Skin of body (tissue), 2 donors: ENCODE data around the gene FIBP. TPM values are rescaled to one million over a fixed set of nuclear protein-coding genes. Genes with fewer than 3 reads are reported as not detected.
A peak's percentile ranks its signal among the peaks of the same experiment; 100 is the strongest.

Source experiments
- DNase-seq: peaks from one replicate; lab custom pipeline; 2025; lab: John Stamatoyannopoulos, UW
- total RNA-seq: library from RNA; depleted of rRNA; stranded (reverse); fragments of >200 nt; gene quantifications from one replicate; pipeline ENCODE4 v1.2.3, GENCODE V29; 2014

Gene FIBP
- total RNA-seq, 1 donor from 2014 or later: 51.0 TPM

DNA sequence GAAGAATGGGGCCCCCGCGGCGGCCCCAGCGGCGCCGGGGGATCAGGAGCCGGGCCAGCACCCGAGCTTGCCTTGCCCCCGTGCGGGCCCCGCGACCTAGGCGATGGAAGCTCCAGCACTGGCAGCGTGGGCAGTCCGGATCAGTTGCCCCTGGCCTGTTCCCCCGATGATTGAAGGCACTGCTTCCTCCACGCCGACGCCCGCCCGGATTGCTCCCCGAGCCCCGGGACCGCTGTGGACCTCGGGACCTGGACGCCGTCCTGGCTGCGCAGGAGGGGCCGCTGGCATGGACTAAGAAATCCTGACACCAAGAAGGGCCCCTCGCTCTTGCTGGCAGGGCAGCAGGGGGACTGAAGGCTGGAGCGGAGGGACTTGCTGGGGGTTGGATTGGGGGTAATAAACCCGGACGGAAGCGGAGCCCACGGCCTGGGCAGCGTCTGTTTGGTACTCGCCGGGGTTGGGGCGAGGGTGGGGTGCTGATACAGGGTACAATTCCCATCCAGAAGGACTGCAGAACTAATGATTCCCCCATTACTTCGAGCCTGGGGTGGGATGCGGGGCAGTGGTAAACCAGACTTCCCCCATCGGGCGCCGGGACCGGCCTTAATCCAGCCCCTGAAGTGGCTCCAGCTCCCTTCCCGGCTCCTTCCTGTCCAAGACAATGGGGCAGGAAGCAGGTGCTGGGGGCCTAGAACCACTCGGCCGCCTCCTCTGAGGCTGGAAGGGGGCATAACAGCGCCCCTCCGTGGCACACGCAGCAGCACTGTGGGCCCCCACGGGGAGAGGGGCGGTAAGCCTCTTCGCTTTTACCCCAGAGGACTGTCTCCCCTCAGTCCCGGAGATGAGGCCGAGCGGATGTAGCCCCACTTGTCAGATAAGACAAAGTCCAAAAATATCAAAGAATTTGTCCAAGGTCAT is 3.2 kb upstream of the FIBP start:
- no peak for DNase-seq

DNA sequence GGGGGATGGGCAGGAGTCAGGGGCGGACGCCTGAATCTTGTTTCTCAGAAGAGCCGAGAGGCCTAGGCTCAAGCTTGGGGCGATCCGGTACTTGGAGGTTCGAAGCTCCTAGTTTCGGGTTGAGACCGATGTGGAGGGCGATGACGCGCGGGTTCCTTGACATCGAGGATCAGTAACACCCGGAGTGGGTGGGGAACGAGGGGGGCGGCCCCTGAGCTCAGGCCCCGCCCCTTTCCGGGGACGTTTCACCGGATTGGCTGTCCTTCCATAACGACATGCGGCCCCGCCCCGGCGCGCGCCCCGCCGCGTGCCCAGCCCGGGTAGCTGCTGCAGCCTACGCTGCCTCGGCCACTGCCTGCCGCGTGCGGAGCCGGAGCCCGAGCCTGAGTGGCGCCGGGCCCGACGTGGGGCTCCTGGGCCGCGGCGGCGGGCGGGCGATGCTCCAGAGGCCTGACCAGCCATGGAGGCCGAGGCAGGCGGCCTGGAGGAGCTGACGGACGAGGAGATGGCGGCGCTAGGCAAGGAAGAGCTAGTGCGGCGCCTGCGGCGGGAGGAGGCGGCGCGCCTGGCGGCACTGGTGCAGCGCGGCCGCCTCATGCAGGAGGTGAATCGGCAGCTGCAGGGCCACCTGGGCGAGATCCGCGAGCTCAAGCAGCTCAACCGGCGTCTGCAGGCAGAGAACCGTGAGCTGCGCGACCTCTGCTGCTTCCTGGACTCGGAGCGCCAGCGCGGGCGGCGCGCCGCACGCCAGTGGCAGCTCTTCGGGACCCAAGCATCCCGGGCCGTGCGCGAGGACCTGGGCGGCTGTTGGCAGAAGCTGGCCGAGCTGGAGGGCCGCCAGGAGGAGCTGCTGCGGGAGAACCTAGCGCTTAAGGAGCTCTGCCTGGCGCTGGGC is 2.3 kb upstream of the FIBP start, which contains the start of gene CCDC85B:
Gene CCDC85B, plus strand, starts transcription at position 350 of the 895 bp plus-strand sequence. Its CDS starts 111 bp downstream, at position 461.
- DNase-seq: peak; percentile 94

GRCh38 chr11:65887723-65888162 is 528 bp downstream of the FIBP start:
- no peak for DNase-seq

- no peak for DNase-seq
Observed at GRCh38 chr11:65886826-65887722, 1.2 kb downstream of the FIBP start.

- DNase-seq: no peak
Observed at GRCh38 chr11:65885808-65886536, 2.3 kb downstream of the FIBP start.

GRCh38 chr11:65885231-65885630 is 3.0 kb downstream of the FIBP start:
- DNase-seq: no peak

GRCh38 chr11:65884716-65885092 is 3.6 kb downstream of the FIBP start:
- peak; percentile 34 for DNase-seq

DNA sequence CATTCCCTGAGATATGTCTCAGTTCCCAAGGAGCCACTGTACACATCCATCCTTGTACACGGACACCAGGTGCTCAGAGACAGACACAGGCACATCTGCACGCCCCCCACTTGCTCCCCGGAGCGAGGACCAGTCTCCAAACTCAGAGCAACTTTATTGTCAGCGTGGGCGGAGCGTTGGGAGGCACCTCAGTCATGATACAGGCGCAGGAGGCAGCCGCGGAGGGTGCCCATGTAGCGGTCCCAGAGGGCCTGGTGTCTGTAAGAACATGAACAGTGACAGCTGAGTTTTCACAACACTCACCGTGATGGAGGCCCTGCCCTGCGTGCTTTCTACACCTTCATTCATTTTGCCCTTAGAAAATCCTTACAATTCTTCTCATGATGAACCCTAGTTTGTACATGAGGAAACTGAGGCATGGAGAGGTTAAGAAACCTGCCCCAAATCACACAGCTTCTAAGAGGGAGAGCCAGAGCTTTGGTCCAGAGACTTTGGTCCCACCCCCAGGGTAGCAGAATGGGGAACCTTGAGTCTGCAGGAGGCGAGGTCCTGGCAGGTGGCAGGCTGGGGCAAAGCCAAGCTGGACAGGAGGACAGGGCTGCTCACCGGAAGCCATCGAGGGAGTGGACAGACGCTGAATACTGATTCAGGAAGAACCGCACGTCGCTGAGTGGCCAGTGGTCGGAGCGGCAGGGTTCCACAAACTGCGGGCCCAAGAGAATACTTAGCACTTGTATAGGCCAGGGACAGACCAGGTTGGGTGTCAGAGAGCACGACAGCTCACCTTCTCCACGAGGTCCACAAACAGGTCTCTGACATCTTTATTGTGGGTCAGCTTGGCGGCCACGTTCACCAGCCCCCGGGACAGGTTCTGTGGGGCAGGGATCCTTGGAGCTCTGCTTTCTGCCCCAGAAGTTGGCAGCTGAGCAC is 4.2 kb downstream of the FIBP start:
- DNase-seq: no peak

- DNase-seq: no peak
Observed at GRCh38 chr11:65883058-65883761, 5.1 kb downstream of the FIBP start.

GRCh38 chr11:65882120-65883057 is 5.9 kb downstream of the FIBP start:
- no peak for DNase-seq

GRCh38 chr11:65880844-65881421 is 7.3 kb downstream of the FIBP start:
- DNase-seq: no peak

- no peak for DNase-seq
Observed at GRCh38 chr11:65880027-65880426, 8.2 kb downstream of the FIBP start.

DNA sequence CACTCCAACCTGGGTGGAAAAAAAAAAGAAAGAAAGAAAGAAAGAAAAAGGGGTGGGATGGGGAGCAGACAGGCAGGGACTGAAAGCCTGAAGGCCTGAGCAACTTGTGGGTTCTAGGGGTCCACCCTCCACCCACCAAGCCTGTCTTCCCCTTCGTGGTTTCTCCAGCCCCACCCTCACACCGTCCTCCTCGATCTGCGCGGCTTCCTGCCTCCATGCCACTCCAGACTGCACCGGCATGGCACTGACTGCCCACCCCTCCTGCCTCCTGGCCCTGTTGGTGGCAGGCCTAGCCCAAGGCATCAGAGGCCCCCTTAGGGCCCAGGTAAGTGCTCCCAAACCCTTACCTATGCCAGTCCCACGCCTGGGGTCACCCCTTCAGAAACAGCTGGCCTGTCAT is 8.7 kb downstream of the FIBP start, which contains the start of gene CTSW:
Gene CTSW, plus strand, starts transcription at position 221 of the 400 bp plus-strand sequence. Its CDS starts 18 bp downstream, at position 239.
- no peak for DNase-seq

- peak; percentile 89 for DNase-seq
Observed at GRCh38 chr11:65873318-65874156, 14.7 kb downstream of the FIBP start.

DNA sequence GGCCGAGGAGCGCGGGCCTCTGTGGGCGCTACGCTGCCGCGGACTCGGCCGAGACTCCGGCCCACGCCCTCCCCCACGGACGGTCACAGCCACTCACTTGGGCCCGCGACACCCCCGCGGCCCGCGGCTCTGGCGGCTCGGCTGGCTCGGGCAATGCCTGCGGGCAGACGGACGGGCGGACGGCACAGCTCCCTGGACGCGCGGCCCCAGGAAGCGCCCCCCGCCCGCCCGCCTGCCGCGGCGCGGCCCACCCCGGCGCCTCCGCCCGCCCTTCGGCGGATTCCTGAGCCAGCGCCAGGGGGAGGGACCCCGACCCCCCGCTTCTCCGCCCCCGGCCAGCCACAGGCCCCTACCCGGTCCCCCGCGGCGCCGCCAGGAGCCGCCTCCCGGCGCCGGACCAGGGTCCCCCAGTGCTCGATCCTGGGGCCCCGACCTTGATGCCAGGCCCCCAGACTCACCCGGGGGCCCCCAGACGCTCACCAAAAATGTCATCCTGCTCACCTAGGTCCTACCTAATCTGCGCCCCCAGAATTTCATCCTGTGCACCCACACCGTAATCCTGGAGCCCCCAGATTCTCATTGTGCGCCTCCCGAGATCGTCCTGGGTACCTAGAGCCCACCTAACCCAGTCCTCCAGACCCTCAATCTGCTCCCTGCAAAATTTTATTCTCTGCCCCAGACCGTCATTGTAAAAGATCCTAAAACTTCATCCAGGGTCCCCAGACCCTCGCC is 15.5 kb downstream of the FIBP start, which contains the start of gene EFEMP2:
Gene EFEMP2, minus strand, starts transcription at position 215 of the 732 bp plus-strand sequence. CDS start 446 bp downstream, outside the sequence.
- DNase-seq: peak; percentile 65
